ENCODE results near the gene MRPL4.
"Not testable (repeated sequence)": the region's sequence is repeated elsewhere in the genome, so short reads cannot be mapped to it uniquely, and the experiment has no call there.

MRPL4 gene

GRCh38 chr19:10274589-10274988 is 22.6 kb downstream of the MRPL4 start:
- H3K4me3 ChIP-seq (ENCODE audit: low read depth, low read length): no peak overlapping the region
- no peak for TF ChIP-seq CTCF (IDR thresholded peaks at IDR 0.05; ENCODE audit: low read depth, low read length)

GRCh38 chr19:10277795-10278589 is 26.0 kb downstream of the MRPL4 start:
- TF ChIP-seq CTCF (IDR thresholded peaks at IDR 0.05; ENCODE audit: low read depth, low read length): no peak
- H3K4me3 ChIP-seq (ENCODE audit: low read depth, low read length): no peak overlapping the region

DNA sequence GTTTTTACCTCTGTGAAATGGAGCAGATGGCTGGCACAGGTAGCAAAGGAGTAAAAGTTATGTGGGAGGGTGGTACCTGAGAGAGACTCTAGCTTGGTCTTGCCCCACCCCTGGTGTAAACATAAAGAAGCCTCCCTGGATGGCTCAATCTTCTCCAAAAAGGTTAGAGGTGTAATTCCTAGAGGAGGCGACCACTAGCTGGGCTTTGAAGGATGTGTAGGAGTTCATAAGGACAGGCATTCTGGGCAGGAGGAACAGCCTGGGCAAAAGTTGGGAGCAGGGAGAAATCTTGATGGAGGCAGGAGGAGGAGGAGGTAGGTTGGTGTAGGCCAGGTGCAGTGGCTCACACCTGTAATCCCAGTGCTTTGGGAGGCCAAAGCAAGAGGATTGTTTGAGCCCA is 26.9 kb downstream of the MRPL4 start:
- TF ChIP-seq CTCF (IDR thresholded peaks at IDR 0.05; ENCODE audit: low read depth, low read length): no peak

DNA sequence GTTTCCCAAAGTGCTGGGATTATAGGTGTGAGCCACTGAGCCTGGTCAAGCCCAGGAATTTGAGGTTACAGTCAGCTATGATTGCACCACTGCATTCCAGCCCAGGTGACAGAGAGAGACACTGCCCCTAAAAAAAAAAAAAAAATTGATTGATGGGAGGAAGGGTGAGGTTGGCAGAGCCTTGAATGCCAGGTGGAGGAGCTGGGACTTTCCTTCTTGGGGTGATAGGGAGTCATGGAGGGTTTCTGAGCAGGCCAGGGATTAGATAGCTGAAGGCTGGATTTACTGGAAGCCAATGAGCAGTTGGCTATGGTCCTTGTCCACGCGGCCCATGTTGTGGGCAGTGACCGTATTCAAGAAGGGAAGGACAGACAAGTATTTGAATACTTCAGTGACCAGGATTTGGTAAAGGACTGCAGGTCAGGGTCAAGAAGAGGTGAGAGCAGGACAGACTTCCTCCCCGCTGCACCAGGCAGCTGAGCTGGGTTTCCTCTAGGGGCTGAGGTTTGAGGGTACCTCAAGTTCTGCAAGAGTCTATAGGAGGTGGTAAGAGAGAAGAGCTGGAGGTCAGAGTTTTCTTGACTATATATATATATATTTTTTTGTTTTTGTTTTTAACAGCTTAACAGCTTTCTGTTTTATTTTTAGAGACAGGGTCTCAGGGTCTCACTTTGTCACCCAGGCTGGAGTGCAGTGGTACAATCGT is 27.9 kb downstream of the MRPL4 start:
- TF ChIP-seq CTCF (IDR thresholded peaks at IDR 0.05; ENCODE audit: low read depth, low read length): no peak
- H3K4me3 ChIP-seq (ENCODE audit: low read depth, low read length): no peak overlapping the region

More for the DNA sequence above, 26.9 kb downstream of the MRPL4 start:
- H3K4me3 ChIP-seq (ENCODE audit: low read depth, low read length): no peak overlapping the region

DNA sequence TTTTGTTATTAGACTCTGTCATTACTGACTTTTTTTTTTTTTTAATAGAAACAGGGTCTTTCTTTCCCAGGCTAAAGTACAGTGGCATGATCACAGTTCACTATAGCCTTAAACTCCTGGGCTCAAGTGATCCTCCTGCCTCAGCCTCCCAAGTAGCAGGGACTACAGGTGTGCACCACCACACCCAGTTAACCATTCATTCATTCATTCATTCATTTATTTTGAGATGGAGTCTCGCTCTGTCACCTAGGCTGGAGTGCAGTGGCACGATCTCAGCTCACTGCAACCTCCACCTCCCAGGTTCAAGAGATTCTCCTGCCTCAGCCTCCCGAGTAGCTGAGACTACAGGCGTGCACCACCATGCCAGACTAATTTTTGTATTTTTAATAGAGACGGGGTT is 30.0 kb downstream of the MRPL4 start:
- H3K4me3 ChIP-seq (ENCODE audit: low read depth, low read length): not testable (repeated sequence)

DNA sequence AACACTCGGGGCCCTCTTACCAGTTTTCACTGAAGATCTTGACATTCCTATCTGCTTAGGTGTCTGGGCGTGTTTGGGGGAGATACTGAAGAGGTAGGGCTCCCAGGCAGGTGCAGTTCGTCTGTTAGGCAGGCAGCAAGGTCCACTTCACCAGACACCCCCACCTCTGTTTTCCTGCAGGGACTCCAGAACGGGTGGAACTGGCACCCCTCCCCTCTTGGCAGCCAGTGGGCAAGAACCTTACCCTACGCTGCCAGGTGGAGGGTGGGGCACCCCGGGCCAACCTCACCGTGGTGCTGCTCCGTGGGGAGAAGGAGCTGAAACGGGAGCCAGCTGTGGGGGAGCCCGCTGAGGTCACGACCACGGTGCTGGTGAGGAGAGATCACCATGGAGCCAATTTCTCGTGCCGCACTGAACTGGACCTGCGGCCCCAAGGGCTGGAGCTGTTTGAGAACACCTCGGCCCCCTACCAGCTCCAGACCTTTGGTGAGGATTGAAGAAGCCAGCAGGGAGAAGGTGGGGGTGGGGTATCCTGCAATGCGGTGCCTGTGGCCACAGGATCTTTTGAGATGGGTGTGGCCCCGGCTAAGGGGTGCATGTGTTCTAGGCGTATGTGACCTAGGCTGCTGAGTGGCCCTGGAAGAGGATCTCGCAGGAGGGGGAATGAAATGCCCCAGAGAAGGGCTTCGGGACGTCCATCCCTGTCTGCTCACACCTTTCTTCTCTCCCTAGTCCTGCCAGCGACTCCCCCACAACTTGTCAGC is 31.5 kb downstream of the MRPL4 start:
- TF ChIP-seq CTCF (IDR thresholded peaks at IDR 0.05; ENCODE audit: low read depth, low read length): no peak

DNA sequence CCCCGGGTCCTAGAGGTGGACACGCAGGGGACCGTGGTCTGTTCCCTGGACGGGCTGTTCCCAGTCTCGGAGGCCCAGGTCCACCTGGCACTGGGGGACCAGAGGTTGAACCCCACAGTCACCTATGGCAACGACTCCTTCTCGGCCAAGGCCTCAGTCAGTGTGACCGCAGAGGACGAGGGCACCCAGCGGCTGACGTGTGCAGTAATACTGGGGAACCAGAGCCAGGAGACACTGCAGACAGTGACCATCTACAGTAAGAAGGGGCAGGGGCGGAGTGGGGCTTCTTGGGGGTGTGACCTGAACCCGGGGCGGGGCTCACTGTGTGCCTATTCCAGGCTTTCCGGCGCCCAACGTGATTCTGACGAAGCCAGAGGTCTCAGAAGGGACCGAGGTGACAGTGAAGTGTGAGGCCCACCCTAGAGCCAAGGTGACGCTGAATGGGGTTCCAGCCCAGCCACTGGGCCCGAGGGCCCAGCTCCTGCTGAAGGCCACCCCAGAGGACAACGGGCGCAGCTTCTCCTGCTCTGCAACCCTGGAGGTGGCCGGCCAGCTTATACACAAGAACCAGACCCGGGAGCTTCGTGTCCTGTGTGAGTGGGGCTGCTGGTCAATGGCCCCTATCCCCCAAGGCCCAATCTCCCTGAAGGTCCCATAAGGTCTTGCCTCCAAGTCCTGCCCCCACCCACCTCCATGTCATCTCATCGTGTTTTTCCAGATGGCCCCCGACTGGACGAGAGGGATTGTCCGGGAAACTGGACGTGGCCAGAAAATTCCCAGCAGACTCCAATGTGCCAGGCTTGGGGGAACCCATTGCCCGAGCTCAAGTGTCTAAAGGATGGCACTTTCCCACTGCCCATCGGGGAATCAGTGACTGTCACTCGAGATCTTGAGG is 32.3 kb downstream of the MRPL4 start:
- no peak for TF ChIP-seq CTCF (IDR thresholded peaks at IDR 0.05; ENCODE audit: low read depth, low read length)
- H3K4me3 ChIP-seq (ENCODE audit: low read depth, low read length): no peak overlapping the region

More for the DNA sequence above, 31.5 kb downstream of the MRPL4 start:
- no peak overlapping the region for H3K4me3 ChIP-seq (ENCODE audit: low read depth, low read length)
